ELR (cell line): Measurements from ENCODE around the gene OPA3.
"Not testable (repeated sequence)": the region's sequence is repeated elsewhere in the genome, so short reads cannot be mapped to it uniquely, and the experiment has no call there.

Source experiments
- DNase-seq: peaks from one replicate; pipeline ENCODE4 v3.0.0-alpha.2; 2015; ENCODE audit warnings: low read depth

The OPA3 gene

DNA sequence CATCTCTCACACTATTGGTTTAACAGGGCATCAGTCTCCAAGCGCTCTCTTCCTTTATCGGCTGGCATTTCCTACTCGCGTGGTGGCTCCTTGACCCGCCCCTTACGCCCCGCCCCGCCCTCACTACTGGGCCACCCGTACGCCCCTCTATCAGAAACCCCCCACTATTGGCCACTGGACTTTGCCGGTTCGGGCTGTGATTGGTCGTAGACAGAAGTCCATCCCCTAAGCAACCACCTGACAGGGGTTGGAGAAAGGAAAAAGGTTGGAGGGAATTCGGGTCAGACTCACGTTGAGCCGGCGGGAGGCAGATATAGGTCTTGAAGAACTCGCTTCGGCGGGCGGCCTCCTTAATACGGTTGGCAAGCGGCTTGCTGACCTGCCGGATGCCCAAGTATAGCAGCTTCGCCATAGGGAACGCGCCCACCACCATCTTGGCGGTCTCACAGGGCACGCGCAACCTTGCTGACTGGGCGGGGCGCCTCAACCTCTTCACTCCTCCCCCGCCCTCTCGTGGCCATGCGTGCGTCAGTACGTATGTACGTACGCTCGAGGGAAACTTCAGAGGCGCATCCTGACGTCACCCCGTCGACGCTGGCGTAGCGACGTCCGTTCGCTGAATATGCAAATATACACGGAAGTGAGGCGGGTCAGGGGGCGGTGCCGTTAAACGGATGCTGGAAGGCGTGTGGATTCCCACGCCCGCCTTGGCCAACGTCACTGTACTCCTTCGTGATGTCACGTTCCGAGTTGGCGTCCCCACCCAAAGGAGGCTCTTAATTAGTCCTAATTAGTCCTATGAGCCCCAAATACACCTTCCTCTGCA lies at the start of gene OPA3:
OPA3 (minus strand) TSS at position 471 of the 826 bp plus-strand sequence; CDS start at position 433, 38 bp downstream.
- DNase-seq, result peak; percentile 100

DNA sequence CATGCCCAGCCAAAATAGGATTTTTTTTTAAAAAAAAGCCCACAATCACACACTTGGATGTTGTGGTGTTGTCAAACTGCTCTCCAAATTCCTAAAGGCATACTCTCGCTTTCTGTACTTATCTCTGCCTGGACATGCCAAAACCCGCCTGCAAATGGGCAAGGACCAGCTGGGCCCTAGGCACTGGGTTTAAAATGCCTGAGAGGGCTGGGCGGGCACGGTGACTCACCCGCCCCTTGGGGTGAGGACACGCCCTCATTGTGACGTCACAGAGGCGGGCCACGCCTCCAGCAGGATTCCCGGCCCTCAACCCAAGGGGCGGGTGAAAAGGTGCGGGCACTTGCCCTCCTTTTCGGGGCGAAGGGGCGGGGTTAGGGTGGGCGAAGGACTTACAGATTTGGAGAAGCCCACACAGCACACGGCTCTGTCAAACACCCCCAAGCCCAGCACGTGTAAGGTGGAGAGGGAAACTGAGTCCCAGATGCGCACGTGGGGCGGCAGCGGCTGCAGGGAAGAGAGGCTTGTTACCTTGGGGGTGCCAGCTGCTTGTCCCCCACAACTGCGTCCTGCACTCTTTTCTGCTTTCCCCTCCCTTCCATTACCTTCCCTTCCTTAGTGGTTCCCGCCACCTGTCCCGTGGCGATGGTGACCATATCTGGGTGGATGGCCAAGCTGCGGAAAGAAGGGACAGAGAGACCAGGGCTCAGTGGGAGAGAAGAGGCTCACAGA lies 48.0 kb upstream of the OPA3 start:
- peak; percentile 86 for DNase-seq

DNA sequence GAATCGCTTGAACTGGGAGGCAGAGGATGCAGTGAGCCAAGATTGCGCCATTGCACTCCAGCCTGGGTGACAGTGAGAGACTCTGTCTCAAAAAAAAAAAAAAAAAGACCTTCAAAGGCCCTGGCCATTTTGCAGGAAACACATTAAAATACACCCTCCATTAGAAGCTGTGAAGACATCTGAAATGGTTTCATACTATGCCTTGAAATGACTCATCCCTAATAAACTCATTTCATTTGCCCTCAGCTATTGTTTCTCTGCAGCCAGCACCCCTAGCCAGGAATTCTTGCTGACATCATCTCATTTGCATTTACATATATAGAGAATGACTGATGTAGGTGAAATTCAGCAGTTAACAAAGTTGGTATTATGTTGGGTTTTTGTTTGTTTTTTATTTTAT lies 45.9 kb upstream of the OPA3 start:
- peak; percentile 97 for DNase-seq

DNA sequence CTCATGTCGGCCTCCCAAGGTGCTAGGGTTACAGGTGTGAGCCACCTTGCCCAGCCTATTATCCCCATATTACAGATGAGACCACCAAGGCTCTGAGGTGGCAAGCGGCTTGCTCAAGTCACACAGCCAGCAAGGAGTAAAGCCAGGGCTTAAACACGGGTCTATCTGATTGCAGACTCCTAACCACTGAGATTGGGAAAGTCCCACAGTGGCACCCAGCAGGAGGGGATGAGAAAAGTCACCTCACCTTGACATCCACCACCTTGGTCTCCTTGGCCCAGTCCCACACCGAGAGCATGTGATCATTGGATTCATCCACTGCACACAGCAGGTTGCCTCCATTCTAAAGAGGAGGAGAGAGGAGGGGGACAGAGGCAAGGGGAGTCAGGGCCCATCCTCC lies 45.1 kb upstream of the OPA3 start:
- DNase-seq, result no peak

DNA sequence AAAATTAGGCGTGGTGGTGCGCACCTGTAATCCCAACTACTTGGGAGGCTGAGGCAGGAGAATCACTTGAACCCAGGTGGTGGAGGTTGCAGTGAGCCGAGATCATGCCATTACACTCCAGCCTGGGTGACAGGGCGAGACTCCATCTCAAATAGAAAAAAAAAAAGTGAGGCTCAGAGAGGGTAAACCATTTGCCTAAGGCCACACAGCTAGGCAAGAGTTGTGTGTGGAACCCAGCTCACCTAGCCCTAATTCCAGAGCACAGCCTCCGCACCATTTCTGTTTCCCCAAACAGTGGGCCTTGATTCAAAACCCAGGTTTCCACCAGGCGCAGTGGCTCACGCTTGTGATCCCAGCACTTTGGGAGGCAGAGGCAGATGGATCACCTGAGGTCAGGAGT lies 43.6 kb upstream of the OPA3 start:
- DNase-seq, result not testable (repeated sequence)

DNA sequence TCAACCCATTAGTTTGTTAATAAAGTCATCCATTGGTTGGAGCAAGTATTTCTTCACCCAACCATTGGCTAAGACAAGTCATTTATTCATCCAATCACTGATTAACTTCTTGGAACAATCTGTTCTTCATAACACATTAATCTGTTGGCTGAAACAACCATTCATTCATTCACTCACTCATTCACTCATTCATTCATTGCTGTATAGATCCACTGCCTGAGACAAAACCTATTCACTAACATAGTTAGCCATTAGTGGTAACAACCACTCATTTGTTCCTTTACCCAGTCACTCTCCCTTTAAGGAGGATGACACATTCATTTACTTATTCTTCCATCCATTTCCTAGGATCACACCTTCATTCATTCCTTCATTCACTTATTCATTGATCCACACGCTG lies 39.4 kb upstream of the OPA3 start:
- no peak for DNase-seq

DNA sequence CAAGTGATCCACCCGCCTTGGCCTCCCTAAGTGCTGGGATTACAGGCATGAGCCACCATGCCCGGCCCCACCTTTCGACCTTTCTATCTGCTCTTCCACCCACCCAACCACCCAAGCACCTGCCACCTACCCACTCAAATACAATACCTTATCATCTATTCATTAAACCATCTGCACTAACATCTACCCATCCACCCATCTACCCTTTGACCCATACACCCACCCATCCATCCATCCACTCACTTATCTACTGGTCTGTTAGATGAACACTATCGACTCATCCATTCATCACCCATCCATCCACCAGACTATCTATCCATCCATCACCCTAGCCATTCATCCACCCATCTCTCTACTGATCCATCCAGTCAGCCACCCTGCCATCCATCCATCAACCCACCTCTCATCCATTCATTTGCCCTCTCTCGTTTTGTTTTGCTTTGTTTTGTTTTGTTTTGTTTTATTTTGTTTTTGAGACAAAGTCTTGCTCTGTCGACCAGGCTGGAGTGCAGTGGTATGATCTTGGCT lies 37.4 kb upstream of the OPA3 start:
- DNase-seq, result no peak

DNA sequence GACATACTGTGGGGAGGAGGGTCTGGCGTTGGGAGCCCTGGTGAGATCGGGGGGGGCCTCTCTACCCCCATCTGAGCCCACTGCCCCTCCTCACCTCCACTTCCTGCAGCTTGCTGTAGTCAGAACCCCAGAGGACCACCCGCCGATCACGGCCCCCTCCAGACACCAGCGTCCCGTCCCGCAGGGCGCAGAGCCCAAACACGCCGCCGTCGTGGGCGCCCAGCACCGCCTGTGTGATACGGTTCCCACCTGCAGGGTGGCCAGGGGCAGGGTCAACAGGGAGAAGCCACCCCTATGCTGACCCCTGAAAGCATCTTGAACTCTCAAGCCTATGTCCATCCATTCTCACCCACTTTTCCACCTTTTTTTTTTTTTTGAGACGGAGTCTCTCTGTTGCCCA lies 36.8 kb upstream of the OPA3 start:
- DNase-seq, result no peak

DNA sequence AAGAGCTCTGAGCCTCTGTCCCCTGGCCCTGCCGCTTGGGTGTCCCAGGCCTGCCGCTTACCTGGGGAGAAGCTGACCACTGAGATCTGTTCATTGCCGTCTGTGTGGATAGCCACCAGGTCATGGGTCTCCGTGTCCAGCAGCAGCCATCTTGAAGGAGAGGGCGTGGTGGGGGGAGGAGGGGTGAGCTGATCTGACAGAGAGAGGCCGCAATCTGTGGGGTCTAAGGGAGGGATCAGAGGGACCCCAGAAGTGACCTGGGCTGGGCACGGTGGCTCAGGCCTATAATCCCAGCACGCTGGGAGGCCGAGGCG lies 32.1 kb upstream of the OPA3 start:
- DNase-seq, result no peak

DNA sequence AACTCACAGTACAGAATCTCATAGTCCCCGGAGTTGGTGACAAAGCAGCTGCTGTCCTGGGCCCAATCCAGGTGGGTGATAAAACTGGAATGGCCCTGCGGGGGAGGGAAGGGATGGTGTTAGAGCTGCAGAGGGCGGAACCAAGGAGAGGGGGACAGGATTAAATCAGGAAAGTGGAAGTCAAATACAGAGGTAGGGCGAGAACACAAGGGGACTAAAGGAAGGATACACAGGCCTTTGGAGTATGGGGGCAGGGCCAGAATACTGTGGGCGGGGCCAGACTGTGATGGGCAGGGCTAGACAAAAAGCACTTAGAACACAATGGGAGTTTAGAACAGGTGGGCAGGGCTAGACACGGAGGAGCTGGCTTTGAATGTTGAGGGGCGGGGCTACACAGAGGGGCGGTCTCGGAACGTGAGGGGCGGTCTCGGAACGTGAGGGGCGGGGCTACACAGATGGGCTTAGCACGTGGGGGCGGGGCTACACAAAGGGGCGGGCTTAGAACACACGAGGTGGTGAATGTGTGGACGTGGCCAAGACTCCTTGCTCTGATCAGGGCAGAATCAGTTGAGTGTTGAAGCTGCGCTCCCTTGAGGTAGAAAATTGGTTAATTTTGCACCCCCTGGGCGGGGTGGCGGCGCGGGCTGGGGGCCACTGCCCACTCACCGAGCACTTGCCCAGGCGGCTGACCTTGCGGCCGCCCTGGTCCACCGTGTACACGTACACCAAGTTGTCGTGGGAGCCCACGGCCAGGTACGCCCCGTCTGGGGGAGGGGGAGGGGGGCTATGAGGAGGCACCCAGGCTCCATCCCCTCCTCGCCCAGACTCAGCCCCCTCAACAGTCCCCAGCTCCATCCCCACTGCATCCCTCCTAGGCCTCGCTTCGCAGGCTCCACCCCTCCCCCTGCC lies 31.4 kb upstream of the OPA3 start:
- DNase-seq, result peak; percentile 93

DNA sequence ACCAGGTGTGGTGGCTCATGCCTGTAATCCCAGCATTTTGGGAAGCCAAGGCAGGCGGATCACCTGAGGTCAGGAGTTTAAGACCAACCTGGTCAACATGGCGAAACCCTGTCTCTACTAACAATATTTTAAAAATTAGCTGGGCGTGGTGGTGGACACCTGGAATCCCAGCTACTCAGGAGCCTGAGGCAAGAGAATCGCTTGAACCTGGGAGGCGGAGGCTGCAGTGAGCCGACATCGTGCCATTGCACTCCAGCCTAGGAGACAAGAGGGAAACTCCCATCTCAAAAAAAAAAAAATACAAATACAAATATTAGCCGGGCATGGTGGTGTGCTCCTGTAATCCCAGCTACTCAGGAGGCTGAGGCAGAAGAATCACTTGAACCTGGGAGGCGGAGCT lies 30.5 kb upstream of the OPA3 start:
- not testable (repeated sequence) for DNase-seq

DNA sequence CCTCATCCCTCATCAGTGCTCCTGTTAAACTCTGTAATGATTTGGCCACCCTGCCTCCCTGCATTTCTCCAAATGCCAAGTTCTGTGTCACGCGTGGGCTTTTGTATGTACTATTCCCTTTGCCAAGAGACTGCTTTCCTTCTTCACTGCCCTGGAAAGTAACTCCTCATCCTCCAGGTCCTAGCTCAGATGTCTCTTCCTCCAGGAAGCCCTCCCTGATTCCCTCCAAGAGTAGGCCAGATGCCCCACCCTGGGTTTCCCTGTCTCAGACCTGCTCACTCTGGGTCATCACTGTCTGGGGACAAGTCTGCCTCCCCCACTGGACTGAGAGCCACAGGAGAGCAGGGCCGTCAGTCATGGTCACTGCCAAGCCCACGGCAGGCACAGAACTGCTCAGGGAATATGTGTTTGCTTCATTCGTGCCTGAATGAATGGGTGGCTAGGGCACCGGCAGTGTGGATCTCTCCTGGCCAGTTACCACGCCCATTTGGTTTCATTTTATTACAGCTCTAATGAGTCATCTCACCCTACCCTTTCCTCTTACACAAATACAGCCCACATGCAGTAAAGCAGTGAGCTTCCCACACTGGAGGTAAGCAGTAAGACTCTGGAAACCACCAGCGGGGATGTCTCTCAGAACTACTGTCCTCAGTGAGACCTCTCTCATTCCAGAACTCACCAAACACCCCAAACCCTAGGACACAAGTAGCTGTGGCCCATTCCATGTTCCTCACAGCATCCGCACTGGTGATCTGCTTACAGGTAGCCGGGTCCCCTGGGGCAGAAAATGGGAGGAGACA lies 29.5 kb upstream of the OPA3 start:
- peak; percentile 96 for DNase-seq

DNA sequence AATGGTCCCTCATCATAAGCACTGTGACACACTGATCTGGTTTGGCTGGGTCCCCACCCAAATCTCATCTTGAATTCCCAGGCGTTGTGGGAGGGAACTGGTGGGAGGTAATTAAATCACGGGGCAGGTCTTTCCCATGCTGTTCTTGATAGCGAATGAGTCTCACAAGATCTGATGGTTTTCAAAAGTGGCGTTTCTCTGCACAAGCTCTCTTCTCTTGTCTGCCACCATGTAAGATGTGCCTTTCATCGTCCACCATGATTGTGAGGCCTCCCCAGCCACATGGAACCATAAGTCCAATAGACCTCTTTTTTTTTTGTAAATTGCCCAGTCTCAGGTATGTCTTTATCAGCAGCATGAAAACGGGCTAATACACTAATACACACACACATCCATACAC lies 24.3 kb upstream of the OPA3 start:
- DNase-seq, result no peak

DNA sequence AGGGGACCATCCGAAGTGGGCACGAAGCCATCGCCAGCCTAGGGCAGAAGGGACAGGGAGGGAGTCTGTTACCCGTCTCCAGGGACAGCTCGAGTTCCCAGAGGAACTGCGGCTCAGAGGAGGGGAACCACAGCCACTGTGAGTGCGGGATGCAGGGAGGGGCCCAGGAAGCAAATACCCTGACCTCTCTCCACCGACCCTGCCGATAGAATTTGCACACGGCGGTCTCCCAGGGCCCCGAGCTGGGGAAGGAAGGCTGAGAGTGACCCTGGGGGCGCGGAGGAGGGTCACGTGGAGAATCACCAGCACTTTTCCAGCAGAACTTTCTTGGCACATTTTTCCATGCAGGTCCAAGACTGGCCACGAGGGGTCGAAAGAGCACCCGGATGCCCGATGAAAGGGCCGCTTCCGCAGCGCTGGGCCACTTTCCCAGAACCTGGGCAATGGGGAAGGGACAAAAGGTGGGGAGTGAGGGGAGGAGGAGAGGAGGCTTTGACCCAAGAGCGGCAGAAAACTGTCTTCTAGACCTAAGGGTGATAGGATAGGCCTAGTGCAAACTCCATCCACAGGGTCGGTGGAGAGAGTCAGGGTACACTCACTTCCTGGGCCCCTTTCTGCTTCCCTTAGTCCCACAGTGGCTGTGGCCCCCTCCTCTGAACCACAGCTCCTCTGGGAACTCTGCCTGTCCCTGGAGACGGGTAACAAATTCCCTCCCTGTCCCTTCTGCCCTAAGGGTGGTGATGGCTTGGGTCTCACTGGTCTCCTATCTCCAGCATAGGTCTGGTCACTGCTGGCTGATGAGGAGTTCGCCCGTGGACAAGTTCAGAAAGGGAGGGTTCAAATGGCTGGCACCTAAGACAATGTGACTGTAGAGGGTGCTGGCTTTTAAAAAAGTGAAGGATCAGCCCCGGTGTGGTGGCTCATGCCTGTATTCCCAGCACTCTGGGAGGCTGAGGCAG lies 22.7 kb upstream of the OPA3 start:
- peak; percentile 80 for DNase-seq

DNA sequence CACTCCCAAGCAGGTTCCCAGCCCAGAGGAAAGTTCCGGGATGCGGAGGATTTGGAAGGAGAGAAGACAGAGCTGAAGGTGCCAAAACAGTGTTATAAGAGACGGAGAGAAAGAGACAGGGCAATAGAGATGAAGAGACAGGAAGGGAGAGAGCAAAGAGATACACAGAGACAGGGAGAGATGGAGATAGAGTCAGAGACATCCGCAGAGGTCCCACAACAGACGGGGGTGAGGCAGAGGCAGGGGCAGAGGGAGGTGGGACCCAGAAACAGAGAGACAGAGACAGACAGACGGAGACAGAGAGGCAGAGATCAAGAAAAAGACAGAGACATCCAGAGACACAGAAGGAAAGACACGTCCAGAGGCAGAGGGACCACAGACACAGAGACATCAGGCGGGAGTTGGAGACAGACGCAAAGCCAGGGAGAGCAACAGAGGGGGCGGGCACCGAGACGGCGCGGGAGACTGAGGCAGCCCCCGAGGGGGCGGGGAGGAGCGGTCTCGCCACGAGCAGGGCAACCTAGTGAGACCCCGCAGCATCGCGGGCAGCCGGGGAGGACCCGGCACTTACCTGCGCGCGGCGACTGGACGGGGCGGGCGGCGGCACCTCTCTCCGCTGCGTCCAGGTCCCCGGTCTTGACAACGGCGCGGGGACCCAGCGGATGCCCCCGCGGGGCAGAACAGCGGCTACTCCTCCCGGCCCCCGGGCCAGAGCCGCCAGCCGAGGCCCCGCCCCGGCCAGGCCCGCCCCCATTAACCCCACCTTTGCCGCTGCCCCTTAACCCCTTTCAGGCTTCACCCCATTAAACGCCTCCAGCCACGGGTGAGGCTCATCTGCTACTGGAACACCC lies 17.1 kb upstream of the OPA3 start, which contains the start of gene GPR4:
GPR4 (minus strand) TSS at position 689 of the 851 bp plus-strand sequence. CDS start 10,346 bp downstream, outside the sequence.
- peak; percentile 54 for DNase-seq

DNA sequence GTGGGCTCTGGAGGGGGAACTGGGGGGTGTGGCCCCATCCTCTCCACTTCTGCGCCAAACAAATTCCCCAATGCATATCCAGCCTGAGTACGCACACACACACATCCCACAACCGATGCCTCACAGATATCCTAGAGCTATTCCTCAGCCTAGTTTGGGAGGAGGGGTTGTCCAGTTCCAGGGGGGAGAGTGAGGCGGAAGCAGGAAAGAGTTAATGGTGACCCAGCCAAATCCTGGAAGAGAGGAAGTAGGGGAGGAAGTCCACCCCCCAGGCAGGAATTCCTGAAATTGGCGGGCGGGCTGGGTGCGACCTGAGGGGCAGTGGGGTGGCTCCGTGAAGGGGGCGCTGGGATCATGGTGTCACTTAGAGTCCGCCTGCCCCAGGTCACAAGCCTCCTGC lies 16.5 kb upstream of the OPA3 start:
- peak; percentile 61 for DNase-seq

DNA sequence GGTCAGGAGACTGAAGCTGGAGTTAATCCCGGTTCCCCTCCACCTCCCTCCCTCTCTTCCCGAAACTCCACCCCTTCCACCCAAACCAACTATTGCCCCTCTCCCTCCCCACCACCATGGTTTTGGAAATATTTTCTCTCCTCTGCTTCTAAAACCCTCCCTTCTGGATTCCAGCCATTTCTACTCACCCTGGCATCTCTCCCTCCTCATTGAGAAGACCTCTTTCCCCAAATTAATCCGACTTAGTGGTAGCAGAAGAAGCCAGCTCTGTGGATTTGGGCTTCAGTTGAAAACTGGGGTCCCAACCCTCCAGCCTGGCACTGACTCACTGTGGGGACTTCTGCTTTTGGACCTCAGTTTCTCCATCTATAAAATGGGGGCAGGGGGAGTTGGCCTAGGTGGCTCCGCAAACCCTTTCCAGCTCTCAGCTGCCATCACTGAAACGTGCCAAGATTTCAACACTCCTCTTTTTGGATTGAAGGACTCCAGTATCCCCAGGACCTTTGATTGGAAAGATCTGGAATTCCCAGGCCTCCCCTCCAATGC lies 15.8 kb upstream of the OPA3 start:
- no peak for DNase-seq

DNA sequence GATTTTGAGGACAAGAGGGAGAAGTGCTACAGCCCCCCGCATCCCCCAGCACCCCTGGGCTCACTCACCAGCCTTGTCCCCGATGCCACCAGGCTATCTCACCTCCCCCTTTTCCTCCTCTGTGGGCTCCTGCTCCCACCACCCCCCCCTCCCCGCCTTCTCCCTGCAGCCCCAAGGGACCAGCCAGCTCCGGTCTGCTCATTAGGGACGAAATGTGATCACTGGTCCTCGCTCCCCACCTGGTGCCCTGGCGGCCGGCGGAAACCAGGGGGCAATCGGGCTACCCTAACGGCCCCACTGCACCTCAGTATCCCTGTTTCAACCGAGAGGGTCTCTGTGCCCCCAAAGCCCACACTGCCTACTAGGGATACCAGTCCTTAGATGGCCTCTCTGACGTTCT lies 14.7 kb upstream of the OPA3 start:
- DNase-seq, result no peak
